NK-92 (cell line): ENCODE results near the gene TNRC6B.

Experiments
- DNase-seq: peaks from one replicate; lab custom pipeline; 2025; ENCODE audit not compliant: unreplicated experiment; lab: John Stamatoyannopoulos, UW

Gene TNRC6B

DNA sequence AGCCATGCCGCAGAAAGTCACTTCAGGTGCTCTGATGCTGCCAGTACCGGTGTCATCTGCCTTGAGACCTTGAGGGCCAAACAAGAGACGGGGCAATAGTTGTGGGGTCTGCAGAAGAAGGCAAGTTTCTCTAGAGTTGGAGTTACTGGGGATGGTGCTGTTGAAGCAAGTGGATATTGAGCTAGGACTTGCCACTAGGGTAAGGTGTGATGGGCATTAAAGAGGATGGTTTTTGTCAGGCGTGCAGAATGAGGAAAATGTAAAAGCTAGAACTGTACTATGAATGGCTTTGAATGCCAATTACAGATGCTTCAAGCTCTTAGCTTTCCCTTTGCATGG is 61.6 kb downstream of the TNRC6B start:
- DNase-seq, result no peak

DNA sequence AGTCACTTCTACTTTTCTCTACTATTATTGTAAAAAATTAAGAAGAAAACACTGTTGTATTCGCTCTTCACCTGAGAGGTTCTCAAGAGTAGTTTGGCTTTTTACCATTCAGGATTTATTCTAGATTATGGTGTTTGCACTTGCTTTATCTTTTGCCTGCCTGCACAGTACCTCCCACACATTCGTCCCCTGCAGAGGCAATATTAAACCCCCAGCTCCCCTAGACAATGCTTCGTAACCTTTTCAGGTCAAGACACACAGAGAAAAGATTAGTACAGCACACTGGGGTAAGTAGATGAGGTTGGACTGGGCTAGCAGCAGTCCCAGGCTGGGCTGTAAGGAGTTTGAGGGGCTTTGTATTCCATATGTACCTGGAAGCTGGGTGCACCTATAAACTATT is 62.4 kb downstream of the TNRC6B start:
- no peak for DNase-seq

DNA sequence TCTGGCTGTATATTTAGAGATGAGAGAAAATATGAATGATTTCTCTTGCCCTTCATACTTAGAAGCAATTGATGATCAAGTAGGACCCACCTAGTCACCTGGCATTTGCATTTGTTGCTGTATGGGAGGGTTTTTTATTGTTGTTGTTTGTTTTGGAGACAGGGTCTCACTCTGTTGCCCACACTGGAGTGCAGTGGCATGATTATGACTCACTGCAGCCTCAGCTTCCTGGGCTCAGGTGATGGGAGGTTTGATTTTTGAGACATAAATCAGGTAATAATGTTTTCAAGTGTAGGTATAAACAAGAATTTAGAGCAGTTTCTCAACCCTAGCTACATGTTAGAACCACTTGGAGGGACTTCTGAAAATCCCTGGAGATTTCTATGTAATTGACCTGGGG is 63.0 kb downstream of the TNRC6B start:
- no peak for DNase-seq

DNA sequence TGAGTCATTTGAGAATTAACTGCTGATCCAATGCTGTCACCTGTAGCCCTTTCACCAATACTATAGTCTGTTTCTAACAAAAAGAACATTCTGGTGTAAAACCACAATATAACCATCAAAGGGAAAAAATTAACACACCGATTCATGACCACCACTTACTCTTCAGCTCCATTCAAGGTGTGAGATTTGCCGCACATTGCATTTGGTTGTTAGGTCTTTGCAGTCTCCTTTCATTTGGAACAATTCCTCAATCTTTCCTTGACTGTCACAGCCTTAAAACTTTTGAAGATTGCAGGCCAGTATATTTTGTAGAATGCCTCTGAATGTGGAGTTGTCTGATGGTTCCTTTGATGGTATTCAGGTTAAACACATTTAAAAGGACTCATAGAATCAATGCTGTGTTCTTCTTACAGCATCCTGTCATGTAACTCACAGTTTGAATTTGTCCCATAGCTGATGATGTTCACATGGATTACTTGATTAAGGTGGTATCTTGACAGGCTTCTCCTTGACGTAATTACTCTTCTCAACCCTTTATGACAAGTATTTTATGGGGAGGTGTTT is 63.6 kb downstream of the TNRC6B start:
- DNase-seq, result no peak

DNA sequence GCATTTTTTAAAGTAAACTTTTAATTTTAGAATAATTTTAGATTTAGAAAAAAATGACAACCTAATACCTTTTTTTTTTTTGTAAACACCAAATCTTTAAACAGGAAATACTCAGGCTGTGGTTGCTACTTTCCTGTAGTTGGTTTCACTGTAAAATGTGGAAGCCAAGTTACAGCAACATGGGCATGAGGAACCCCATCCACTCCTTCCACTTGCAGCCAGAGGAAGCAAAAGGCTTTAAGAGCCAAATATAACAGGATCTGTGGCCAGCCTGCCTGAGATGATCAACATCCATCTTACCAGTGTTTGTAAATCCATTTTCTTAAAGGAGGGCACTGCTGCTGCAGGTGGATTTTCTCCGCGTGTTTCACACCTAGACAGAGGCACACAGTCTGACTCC is 66.2 kb downstream of the TNRC6B start:
- DNase-seq, result no peak

DNA sequence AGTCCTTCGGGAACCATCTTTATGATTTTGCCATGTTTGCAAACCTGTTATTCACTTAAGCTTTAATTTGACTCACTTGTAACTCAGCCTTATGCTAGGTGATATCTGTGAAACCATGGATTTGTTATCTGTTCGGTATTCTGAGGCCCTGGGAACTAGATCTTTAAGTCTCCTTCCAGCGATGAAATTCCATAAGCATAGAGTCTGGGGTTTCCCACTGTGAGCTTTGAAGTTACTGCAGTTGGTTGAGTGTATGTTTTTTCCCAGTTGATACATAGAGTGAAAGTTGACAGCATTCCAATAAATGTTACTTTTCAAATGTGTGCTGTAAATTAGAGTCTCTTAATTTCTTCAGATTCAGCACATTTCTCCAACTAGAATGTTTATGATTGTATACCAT is 66.9 kb downstream of the TNRC6B start:
- no peak for DNase-seq

DNA sequence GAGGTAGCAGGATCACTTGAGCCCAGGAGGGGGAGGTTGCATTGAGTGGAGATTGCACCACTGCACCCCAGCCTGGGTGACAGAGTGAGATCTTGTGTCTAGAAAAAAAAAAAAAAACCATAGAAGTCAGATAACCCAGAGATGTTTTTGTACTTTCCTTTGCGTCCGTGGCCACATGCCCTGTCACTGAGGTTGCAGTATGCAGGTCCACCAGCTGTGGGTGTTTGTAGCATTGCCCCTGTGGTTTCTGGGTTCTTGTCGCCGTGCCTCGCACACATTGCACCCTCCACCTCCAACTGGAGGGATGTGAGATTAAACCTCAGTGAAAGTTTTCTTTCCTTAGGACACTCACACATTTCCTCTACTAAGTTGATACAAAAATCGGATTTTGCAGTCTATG is 70.3 kb downstream of the TNRC6B start:
- DNase-seq, result no peak

DNA sequence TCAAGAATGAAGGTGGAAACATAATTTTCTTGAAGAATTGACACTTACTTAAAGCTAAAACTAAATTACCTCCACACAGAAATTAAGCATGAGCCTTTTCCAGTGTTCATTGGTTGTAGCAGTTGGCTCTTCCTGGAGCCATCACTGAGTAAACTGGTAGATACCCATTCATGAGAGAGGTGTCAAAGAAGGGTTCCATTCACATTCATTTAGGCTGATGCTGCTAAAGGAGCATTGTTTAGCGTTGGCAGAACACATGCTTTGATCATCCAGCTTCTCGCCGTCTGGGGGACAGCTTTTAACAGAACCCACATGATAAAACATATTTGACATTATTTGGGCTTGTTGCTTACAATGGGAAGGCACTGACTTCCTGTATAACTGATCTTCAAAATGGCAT is 71.6 kb downstream of the TNRC6B start:
- DNase-seq, result no peak

DNA sequence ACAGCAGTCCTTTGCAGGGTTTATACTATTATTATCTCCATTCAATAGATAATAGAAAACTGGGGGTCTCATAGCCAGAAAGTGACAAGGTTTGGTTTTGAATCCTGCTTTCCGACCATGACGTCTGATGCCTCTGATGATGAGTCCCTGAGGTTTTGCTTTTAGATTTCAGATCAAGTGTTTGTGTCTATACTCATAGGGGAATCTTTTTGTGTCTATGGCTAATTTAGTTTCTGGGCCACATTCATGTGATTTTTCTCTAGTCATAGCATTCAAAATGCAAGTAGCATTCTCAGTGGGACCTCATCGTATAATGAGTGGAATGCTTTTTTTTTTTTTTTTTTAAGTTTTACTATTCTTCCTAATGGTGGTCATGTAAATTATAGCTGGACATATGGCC is 72.9 kb downstream of the TNRC6B start:
- DNase-seq, result no peak

DNA sequence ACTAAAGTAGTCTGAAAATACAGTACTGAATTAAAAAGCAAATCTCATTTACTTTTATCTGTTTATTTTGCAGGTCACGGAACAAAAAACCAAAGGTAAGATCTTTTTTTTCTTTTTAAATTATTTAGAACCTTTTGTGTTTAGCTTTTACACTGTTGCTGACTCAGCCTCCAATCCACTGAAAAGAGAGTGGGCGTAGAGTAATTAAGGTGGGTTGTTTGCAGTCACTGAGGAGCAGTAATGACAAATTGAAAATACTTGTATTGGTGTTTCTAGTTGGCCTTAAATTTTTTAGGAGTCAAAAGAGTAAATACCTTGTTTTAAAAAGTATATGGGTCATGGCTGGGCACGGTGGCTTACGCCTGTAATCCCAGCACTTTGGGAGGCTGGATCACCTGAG is 73.4 kb downstream of the TNRC6B start:
- DNase-seq, result no peak

DNA sequence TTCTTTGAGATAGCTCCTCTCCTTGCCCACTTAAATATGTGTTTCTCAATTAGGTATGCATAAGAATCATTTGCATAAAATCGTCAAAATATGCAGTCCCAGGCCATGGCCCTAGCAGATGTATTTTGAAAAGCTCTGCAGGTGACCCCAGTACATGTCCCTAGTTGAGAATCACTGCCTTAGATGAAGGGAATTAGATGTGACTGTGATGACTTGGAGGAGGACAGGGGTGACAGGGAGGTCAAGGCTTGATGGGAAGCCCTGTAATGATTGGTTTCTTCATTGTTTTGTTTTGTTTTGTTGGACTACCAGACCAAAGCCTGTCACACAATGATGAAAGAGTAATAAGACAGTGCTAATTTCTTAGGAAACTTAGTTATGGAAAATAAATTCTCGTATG is 74.4 kb downstream of the TNRC6B start:
- no peak for DNase-seq

DNA sequence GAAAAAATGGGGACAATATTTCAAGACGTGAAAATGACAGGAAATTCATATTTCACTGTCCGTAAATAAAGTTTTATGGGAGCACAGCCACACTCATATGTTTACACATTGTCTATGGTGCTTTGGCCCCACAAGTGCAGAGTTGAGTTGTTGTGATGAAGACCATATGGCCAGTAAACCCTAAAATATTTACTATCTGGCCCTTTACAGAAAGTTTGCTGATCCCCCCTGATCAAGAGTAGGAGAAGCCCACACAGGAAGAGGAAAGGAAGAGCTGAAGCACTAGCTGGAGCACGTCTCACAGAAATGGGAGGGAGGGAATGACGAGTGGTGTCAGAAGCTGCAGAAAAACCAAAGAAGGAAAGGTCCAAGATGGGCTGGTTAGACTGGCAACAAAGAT is 78.8 kb downstream of the TNRC6B start:
- no peak for DNase-seq

DNA sequence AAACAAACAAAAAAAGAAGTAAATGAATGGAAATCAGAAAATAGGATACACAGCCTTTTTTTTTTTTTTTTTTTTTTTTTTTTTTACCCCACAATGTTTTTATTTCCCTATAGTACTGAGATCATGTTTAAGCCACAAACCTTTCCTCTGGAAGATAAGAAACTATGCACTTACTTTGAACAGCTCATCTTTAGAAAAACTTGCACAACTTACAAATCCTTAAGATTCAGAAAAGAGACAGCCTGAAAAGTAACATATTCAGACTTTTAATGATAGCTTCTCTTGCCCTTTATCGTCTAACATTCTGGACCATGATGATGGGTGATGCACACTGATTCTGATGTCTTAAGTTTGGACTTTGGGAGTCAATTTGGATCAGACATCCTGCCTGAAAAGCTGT is 80.3 kb downstream of the TNRC6B start:
- no peak for DNase-seq

DNA sequence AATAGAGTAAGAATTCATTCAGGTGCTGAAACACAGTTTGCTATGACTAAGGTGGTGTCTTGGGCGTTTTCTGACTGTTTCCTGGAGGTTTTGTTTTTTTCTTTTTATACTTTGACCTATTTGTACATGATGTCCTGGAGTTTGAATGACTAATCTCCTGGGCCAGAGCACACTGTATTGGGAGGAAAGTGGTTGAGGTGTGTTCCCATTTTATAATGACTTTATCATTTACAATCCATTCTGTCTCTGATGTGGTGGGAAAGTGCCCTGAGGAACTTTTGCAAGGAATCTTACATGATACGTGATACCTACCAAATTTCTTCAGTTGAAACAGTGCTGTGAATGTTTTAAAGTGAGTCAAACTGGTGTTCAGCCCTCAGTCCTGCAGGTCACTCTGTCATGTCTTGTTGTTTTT is 80.8 kb downstream of the TNRC6B start:
- DNase-seq, result no peak

DNA sequence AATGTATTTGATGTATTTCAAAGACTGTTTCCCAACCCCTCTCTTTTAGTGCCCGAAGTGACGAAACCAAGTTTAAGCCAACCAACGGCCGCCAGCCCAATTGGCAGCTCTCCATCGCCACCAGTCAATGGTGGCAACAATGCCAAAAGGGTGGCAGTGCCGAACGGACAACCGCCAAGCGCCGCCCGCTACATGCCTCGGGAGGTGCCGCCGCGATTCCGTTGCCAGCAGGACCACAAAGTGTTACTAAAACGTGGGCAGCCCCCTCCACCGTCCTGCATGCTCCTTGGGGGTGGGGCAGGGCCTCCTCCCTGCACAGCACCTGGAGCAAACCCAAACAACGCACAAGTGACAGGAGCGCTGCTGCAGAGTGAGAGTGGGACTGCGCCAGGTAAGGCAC is 84.1 kb downstream of the TNRC6B start:
- no peak for DNase-seq

DNA sequence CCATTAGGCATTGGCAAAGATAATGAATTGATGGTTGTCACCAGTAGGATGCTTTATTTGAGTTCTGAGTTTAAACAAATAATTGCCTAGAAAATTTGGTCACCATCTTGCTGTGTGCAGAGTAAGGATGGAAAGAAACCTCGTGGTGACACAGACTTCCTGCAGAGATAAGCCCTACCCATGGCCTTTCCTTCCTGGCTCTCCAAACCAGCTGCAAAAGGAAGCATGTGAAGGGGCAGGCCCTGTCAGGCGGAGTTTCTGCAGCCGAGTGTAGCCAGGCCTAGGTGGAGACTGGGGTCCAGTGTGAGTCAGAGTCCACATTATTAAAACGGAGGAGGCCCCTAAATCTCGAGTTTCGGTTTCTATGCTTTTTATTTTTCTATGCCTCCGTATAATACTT is 85.5 kb downstream of the TNRC6B start:
- DNase-seq, result no peak

DNA sequence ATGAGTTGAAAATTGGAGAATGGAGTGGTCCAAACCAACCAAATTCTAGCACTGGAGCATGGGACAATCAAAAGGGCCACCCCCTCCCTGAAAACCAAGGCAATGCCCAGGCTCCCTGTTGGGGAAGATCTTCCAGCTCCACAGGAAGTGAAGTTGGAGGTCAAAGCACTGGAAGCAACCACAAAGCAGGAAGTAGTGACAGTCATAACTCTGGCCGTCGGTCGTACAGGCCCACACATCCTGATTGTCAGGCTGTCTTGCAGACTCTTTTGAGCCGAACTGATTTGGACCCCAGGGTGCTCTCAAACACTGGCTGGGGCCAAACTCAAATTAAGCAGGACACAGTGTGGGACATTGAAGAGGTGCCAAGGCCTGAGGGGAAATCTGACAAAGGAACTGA is 88.1 kb downstream of the TNRC6B start:
- DNase-seq, result no peak

DNA sequence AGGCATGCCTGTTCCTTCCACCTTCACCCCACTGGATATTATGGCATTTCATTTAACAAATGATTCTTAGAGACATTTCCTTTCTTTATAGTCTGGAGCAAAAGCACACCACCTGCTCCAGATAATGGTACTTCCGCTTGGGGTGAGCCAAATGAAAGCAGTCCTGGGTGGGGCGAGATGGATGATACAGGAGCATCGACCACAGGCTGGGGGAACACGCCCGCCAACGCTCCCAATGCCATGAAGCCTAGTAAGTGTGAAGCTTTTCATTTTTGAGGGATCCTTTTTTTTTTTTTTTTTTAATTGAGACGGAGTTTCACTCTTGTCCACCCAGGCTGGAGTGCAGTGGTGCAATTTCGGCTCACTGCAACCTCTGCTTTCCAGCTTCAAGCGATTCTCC is 92.3 kb downstream of the TNRC6B start:
- DNase-seq, result no peak

DNA sequence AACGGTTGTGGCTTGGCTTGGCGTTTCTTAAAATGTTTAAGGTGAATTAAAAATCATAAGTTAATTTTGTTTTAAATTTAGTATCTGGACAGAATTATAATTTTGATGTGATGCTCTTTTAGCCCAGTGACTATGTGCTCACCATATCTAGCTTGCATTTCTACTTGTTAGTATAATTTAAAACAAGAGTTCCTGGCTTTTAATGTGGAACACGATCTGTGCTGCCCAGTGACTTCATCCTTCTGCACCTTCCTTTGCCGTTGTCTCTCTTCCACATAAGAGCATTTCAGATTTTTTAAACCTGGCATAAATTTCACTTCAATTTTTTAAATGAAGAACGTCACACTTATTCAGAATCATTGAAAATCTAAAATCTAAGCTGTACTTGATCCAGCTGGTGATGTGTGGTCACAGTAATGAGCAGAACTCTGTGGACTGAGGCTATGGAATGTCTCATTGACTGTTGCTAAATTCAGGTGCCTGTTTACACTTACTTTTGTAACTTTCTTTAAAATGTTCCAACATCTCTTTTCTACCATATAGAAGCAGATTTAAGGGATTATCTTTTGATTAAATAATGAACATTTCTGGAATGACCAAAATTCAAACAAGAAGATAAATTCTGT is 93.1 kb downstream of the TNRC6B start:
- DNase-seq, result no peak

DNA sequence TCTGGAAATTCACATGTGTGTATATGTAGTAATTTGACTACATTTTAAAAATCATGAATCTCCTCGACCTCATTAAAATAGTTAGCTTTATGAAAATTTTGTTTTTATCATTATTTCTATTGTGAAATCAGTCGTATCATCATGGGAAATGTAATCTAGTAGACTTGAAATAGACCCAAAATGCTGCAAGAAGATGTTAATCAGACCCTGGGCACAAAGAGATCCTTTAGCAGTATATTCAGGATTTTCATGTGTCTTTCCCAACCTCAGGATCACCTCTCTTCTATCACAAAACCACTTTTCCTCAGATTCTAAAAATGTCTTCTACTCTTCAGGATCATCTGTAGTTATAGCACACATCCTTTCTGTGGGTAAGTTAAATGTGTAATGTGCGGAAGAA is 93.7 kb downstream of the TNRC6B start:
- DNase-seq, result no peak

DNA sequence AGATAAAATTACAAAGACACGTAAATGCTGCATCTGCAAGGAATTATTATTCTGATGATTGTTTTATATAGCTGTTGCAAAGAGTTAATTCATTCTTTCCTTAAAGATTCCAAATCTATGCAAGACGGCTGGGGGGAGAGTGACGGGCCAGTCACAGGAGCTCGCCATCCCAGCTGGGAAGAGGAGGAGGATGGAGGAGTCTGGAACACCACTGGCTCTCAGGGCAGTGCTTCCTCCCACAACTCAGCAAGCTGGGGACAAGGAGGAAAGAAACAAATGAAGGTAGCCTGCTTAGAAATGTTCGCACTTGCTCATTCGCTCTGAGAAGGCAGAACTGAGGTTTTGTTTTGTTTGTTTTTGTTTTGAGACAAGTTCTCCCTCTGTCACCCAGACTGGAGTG is 95.6 kb downstream of the TNRC6B start:
- no peak for DNase-seq

DNA sequence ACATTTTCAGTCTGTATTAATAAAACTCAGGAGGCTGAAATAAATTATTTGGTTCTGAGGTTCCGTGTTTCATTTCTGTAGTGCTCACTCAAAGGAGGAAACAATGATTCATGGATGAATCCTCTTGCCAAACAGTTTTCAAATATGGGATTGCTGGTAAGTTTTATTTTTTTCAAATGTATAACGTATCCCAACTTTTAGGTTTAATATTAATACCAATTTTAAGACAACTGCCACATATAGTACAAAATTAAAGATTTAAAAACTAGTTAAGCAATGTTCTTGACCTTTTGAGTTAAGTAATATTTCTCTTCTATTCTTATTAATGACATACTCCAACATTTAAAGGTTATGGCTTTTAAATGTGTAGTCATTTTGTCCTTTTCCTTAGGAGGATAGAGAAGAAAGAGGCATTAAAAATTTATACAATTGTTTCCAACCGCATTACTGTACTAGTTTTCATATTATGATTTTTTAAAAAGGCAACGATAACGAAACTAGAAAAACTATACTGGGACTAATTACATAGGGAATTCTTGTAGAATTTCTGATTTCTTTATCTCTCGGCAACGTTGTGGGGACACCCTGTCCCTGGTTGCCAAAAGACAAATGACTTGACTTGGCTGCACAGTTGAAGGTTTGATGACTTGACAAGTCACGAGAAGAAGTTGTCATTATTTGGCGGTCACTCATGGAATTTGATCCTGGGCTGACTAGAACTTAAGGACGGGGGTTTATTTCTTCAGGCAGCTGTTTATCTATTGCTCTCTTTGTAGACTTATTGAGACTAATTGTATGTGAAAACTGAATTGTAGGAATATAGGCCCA is 99.5 kb downstream of the TNRC6B start:
- no peak for DNase-seq

DNA sequence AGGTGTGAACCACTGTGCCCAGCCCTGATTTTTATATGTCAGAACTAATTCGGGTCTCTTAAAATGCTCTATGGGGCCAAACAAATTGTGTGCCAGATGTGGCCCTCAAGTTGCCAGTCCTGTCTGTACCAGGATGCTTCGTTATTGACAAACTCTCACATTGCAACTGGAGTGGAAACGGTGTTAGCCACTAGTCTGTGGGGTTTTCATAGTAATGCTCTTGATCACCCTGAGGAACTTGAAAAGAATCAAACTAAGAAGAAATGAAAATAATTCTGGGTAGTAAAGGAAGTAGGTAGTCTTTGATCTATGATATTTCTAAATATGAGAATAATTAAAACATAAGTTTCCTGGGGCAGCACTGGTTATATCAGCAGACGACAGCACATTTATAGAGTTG is 101.3 kb downstream of the TNRC6B start:
- no peak for DNase-seq
